ENCODE measurements around the gene PRCD.

The PRCD gene

GRCh38 chr17:76542566-76542971 is 2.7 kb downstream of the PRCD start:
- no peak for DNase-seq

- DNase-seq, result no peak
Observed at GRCh38 chr17:76542984-76543383, 3.1 kb downstream of the PRCD start.

GRCh38 chr17:76543482-76543825 is 3.6 kb downstream of the PRCD start:
- no peak for DNase-seq

- DNase-seq, result no peak
Observed at GRCh38 chr17:76543826-76544545, 4.1 kb downstream of the PRCD start.

GRCh38 chr17:76544546-76545365 is 4.9 kb downstream of the PRCD start:
- no peak for DNase-seq

- no peak for DNase-seq
Observed at GRCh38 chr17:76545918-76546555, 6.2 kb downstream of the PRCD start.

GRCh38 chr17:76546556-76547182 is 6.8 kb downstream of the PRCD start:
- DNase-seq, result no peak

GRCh38 chr17:76547183-76547641 is 7.4 kb downstream of the PRCD start:
- peak; percentile 8 for DNase-seq

- no peak for DNase-seq
Observed at GRCh38 chr17:76547642-76548202, 7.9 kb downstream of the PRCD start.

GRCh38 chr17:76548378-76549214 is 8.8 kb downstream of the PRCD start:
- DNase-seq, result no peak

- no peak for DNase-seq
Observed at GRCh38 chr17:76549215-76549518, 9.3 kb downstream of the PRCD start.

- DNase-seq, result no peak
Observed at GRCh38 chr17:76549539-76549938, 9.7 kb downstream of the PRCD start.

- no peak for DNase-seq
Observed at GRCh38 chr17:76550712-76551615, 11.1 kb downstream of the PRCD start.

- no peak for DNase-seq
Observed at GRCh38 chr17:76551685-76552084, 11.8 kb downstream of the PRCD start.

GRCh38 chr17:76553178-76553908 is 13.5 kb downstream of the PRCD start:
- DNase-seq, result no peak

- DNase-seq, result no peak
Observed at GRCh38 chr17:76554131-76554530, 14.3 kb downstream of the PRCD start.

GRCh38 chr17:76556765-76557367 is 17.0 kb downstream of the PRCD start:
- no peak for DNase-seq

GRCh38 chr17:76557368-76558197 is 17.7 kb downstream of the PRCD start:
- DNase-seq, result peak; percentile 81
